HCT116 (cell line): ENCODE measurements around the gene TMEM184A. TPM values are rescaled to one million over a fixed set of nuclear protein-coding genes. Genes with fewer than 3 reads are reported as not detected.

Experiments used
- ATAC-seq: fragments of 200-7000 bp; cut with Tn5 transposase; 2 replicates; pipeline ENCODE4 v1.9.1; 2020; ENCODE audit warnings: mild to moderate bottlenecking, moderate library complexity
- BruUV-seq: library from RNA; stranded (reverse); fragments of 400-500 nt; replicated peaks from 2 replicates; lab custom pipeline; 2021; lab: Mats Ljungman, UMichigan
- CTCF ChIA-PET: fragments of 300-600 bp; sonication (Branson Sonifier 250); formaldehyde crosslinking; loops from one replicate; lab custom pipeline; 2021; ENCODE audit warnings: antibody characterized with exemption; lab: Charles Lee
- POLR2A ChIA-PET: fragments of 300-600, 350-600 bp; sonication (Branson Sonifier 250); formaldehyde crosslinking; loops from one replicate; lab custom pipeline; 2021; ENCODE audit warnings: antibody characterized with exemption; lab: Charles Lee
- RAD21 ChIA-PET, 2 experiments: fragments of 300-600 bp; sonication (Branson Sonifier 250); formaldehyde crosslinking; loops; one replicate each; lab custom pipeline; 2023; ENCODE audit warnings: low total read pairs in 2 of 2; ENCODE audit not compliant: uncharacterized antibody in 2 of 2, unreplicated experiment in 2 of 2, low non-redundant PET in 1 of 2; lab: Charles Lee
- DNase-seq: peaks from one replicate; pipeline ENCODE4 v3.0.0-alpha.2; 2010; ENCODE audit warnings: low read depth, low spot score
- H2AFZ ChIP-seq: fragments of 200-600 bp; shearing (Covaris generic), sonication (generic); 2 replicates; pipeline ENCODE4 v1.6.1; 2017; ENCODE audit warnings: low read depth, mixed run types, mixed read lengths, antibody characterized with exemption, low read length; ENCODE audit not compliant: poor library complexity, severe bottlenecking
- H3K27ac ChIP-seq: 2 replicates; pipeline ENCODE4 v1.5.1; 2012; ENCODE audit warnings: low read depth, low read length
- H3K27me3 ChIP-seq: fragments of 200-600 bp; sonication (generic); 2 replicates; pipeline ENCODE4 v1.6.1; 2016; ENCODE audit warnings: mixed run types, low read length, mixed read lengths; ENCODE audit not compliant: insufficient read depth
- H3K36me3 ChIP-seq, 2 experiments: fragments of 200-500 bp in 1 of 2; fragments of 200-600 bp in 1 of 2; sonication (Bioruptor generic) in 1 of 2; sonication (generic) in 1 of 2; 2 replicates each; pipeline versions ENCODE4 v1.5.1 to v1.6.1; 2014 to 2016; ENCODE audit warnings: low read length in 2 of 2, inconsistent platforms in 1 of 2, mixed read lengths in 1 of 2, mixed run types in 1 of 2; ENCODE audit not compliant: insufficient read depth in 2 of 2, control insufficient read depth in 1 of 2
- H3K4me1 ChIP-seq, 2 experiments: fragments of 200-600 bp in 1 of 2; sonication (generic) in 1 of 2; 2 replicates each; pipeline versions ENCODE4 v1.5.1 to v1.6.1; 2012 to 2017; ENCODE audit warnings: low read length in 2 of 2, inconsistent platforms in 1 of 2, mild to moderate bottlenecking in 1 of 2, mixed read lengths in 1 of 2, mixed run types in 1 of 2, moderate library complexity in 1 of 2; ENCODE audit not compliant: insufficient read depth in 2 of 2, control insufficient read depth in 1 of 2
- H3K4me2 ChIP-seq: fragments of 200-600 bp; sonication (generic); 2 replicates; pipeline ENCODE4 v1.6.1; 2017; ENCODE audit warnings: mixed run types, low read length, mixed read lengths
- H3K4me3 ChIP-seq, 2 experiments: fragments of 200-600 bp in 1 of 2; sonication (generic) in 1 of 2; replicated peaks in 1 of 2; 2 replicates each; pipeline ENCODE4 v1.5.1; 2011 to 2016; ENCODE audit warnings: low read length in 2 of 2, control low read depth in 1 of 2, low read depth in 1 of 2, mild to moderate bottlenecking in 1 of 2, mixed read lengths in 1 of 2, mixed run types in 1 of 2
- H3K79me2 ChIP-seq: fragments of 200-600 bp; sonication (generic); 2 replicates; pipeline ENCODE4 v1.6.1; 2017; ENCODE audit warnings: mild to moderate bottlenecking, mixed run types, low read length, moderate library complexity, mixed read lengths; ENCODE audit not compliant: insufficient read depth
- H3K9ac ChIP-seq: fragments of 200-600 bp; sonication (generic); 2 replicates; pipeline ENCODE4 v1.6.1; 2016; ENCODE audit warnings: low read length, mixed read lengths
- H3K9me2 ChIP-seq: fragments of 200-600 bp; sonication (generic), shearing (Covaris generic); 2 replicates; pipeline ENCODE4 v1.6.1; 2017; ENCODE audit warnings: mixed run types, mild to moderate bottlenecking, moderate library complexity; ENCODE audit not compliant: insufficient read depth
- H3K9me3 ChIP-seq, 2 experiments: fragments of 200-500 bp in 1 of 2; fragments of 200-600 bp in 1 of 2; sonication (Bioruptor generic) in 1 of 2; sonication (generic) in 1 of 2; 2 replicates each; pipeline ENCODE4 v1.6.1; 2014 to 2017; ENCODE audit warnings: low read length in 2 of 2, mixed read lengths in 2 of 2, inconsistent platforms in 1 of 2, low read depth in 1 of 2, mild to moderate bottlenecking in 1 of 2, mixed run types in 1 of 2, moderate library complexity in 1 of 2; ENCODE audit not compliant: control insufficient read depth in 1 of 2, insufficient read depth in 1 of 2
- H4K20me1 ChIP-seq: fragments of 200-600 bp; sonication (generic), shearing (Covaris generic); 2 replicates; pipeline ENCODE4 v1.6.1; 2017; ENCODE audit warnings: mixed run types, mild to moderate bottlenecking, moderate library complexity; ENCODE audit not compliant: insufficient read depth
- CBX3 ChIP-seq: IDR thresholded peaks from 2 replicates; pipeline ENCODE4 v1.6.1; 2012; ENCODE audit warnings: low read depth
- CEBPB ChIP-seq: IDR thresholded peaks from 2 replicates; pipeline ENCODE4 v1.6.1; 2012; ENCODE audit warnings: low read depth
- ELF1 ChIP-seq: IDR thresholded peaks from 2 replicates; pipeline ENCODE4 v1.6.1; 2012; ENCODE audit warnings: low read depth, borderline replicate concordance
- EZH2 ChIP-seq: fragments of 200-600 bp; sonication (generic); IDR thresholded peaks from 2 replicates; pipeline ENCODE4 v1.6.1; 2017; ENCODE audit warnings: antibody characterized with exemption, mixed run types
- MAX ChIP-seq: IDR thresholded peaks from 2 replicates; pipeline ENCODE4 v1.6.1; 2012
- POLR2AphosphoS5 ChIP-seq: IDR thresholded peaks from 2 replicates; pipeline ENCODE4 v1.6.1; 2011; ENCODE audit warnings: mild to moderate bottlenecking, low read depth, low read length, moderate library complexity
- REST ChIP-seq: IDR thresholded peaks from 2 replicates; pipeline ENCODE4 v1.6.1; 2012; ENCODE audit warnings: low read depth
- YY1 ChIP-seq: IDR thresholded peaks from 2 replicates; pipeline ENCODE4 v1.6.1; 2011; ENCODE audit warnings: low read length, low read depth, moderate library complexity, mild to moderate bottlenecking; ENCODE audit not compliant: insufficient replicate concordance; ENCODE audit errors: extremely low read depth
- ZNF274 ChIP-seq: fragments of 200-500 bp; sonication (Bioruptor generic); IDR thresholded peaks from 2 replicates; pipeline ENCODE4 v1.6.1; 2014; ENCODE audit warnings: mild to moderate bottlenecking, low read depth, low read length, inconsistent platforms
- intact Hi-C: fragments of 100-400 bp; cut with micrococcal nuclease; formaldehyde crosslinking; loops from 2 replicates; pipeline ENCODE4 v1.10.0; 2022
- total RNA-seq: library from RNA; stranded (reverse); gene quantifications from one replicate; pipeline ENCODE4 v1.2.1, GENCODE V29; 2021; ENCODE audit not compliant: unreplicated experiment
- TF ChIP-seq, protein P1 (sequence below), 3 experiments: fragments of 200-600 bp in 1 of 3; sonication (generic) in 1 of 3; IDR thresholded peaks in 2 of 3; conservative IDR thresholded peaks in 1 of 3; 2 replicates each; pipeline ENCODE4 v1.5.1; 2012 to 2017; ENCODE audit warnings: low read depth in 2 of 3, low read length in 2 of 3, antibody characterized with exemption in 1 of 3, borderline replicate concordance in 1 of 3, control low read depth in 1 of 3, mild to moderate bottlenecking in 1 of 3, mixed read lengths in 1 of 3, mixed run types in 1 of 3, moderate library complexity in 1 of 3; ENCODE audit not compliant: insufficient read depth in 1 of 3

The TMEM184A gene
- total RNA-seq, 1 experiment from 2014 or later: 34.8 TPM

- TF ChIP-seq, protein P1, sequence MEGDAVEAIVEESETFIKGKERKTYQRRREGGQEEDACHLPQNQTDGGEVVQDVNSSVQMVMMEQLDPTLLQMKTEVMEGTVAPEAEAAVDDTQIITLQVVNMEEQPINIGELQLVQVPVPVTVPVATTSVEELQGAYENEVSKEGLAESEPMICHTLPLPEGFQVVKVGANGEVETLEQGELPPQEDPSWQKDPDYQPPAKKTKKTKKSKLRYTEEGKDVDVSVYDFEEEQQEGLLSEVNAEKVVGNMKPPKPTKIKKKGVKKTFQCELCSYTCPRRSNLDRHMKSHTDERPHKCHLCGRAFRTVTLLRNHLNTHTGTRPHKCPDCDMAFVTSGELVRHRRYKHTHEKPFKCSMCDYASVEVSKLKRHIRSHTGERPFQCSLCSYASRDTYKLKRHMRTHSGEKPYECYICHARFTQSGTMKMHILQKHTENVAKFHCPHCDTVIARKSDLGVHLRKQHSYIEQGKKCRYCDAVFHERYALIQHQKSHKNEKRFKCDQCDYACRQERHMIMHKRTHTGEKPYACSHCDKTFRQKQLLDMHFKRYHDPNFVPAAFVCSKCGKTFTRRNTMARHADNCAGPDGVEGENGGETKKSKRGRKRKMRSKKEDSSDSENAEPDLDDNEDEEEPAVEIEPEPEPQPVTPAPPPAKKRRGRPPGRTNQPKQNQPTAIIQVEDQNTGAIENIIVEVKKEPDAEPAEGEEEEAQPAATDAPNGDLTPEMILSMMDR (IDR thresholded peaks at IDR 0.05 in 2 of 3, conservative IDR thresholded peaks at IDR 0.05 in 1 of 3; ENCODE audit: borderline replicate concordance in 1 of 3, insufficient read depth in 1 of 3, low read depth in 2 of 3, low read length in 2 of 3): no peak
- TF ChIP-seq MAX (no peak), ELF1 (no peak), YY1 (no peak), CEBPB (no peak), REST (no peak), CBX3 (no peak), ZNF274 (no peak), POLR2AphosphoS5 (no peak), EZH2 (no peak)
- H3K4me3 ChIP-seq: no peak overlapping the region
- no peaks in the 10 kb centered on the region for H3K27me3 ChIP-seq
- H3K9me3 ChIP-seq: peaks cover 3% of the 10 kb centered on the region in 2 experiments; a peak in 1 of 4 replicates
- no peaks in the 10 kb centered on the region for H3K36me3 ChIP-seq
- H3K27ac ChIP-seq: no peak overlapping the region
- no peak for ATAC-seq
- intact Hi-C loops: no loop called here
- no peak for DNase-seq
- no peaks in the 10 kb centered on the region for H3K9me2 ChIP-seq
- H2AFZ ChIP-seq: no peak overlapping the region
- no TSS peak for BruUV-seq
- POLR2A ChIA-PET: no interaction called here
- peaks cover 17 to 42% of the 10 kb centered on the region in 2 experiments for H3K4me1 ChIP-seq
- no peaks in the 10 kb centered on the region for H4K20me1 ChIP-seq
- no peak overlapping the region for H3K9ac ChIP-seq
- CTCF ChIA-PET: no interaction called here
- no peak overlapping the region for H3K4me2 ChIP-seq
- RAD21 ChIA-PET: interaction anchor here in 1 of 2 experiments (0.7 kb wide), 1 partner anchor 77 kb away, joined by 4 read pairs; no protein-coding TSS in a partner anchor
- no peaks in the 10 kb centered on the region for H3K79me2 ChIP-seq
Measured at GRCh38 chr7:1514407-1514806, 41.6 kb downstream of the TMEM184A start.
